CD4-positive, alpha-beta T cell (primary cell): ENCODE data around the gene NDRG2. TPM values are rescaled to one million over a fixed set of nuclear protein-coding genes. Genes with fewer than 3 reads are reported as not detected.

Experiments used
- ATAC-seq: fragments of 200-7000 bp; cut with Tn5 transposase; one replicate; pipeline ENCODE4 v1.10.0; 2022; ENCODE audit warnings: mild to moderate bottlenecking; ENCODE audit not compliant: poor library complexity
- CTCF ChIA-PET: fragments of 350-600 bp; sonication (Branson Sonifier 250); formaldehyde crosslinking; loops from one replicate; lab custom pipeline; 2021; ENCODE audit warnings: antibody characterized with exemption, inconsistent platforms; lab: Charles Lee
- POLR2A ChIA-PET: fragments of 350-600 bp; sonication (Branson Sonifier 250); formaldehyde crosslinking; loops from one replicate; lab custom pipeline; 2021; ENCODE audit warnings: antibody characterized with exemption, inconsistent platforms; lab: Charles Lee
- DNase-seq, 14 experiments: peaks; one replicate each; pipeline ENCODE4 v3.0.0-alpha.2; 2013 to 2020; ENCODE audit warnings: mixed read lengths in 2 of 14
- H3K27ac ChIP-seq, 2 donors: one replicate each; pipeline versions ENCODE4 v1.5.1 to v1.7.0; 2013; ENCODE audit warnings: low read length in 2 of 2, low read depth in 1 of 2, mild to moderate bottlenecking in 1 of 2
- H3K27me3 ChIP-seq, 2 experiments: 1 replicate in 1 of 2; 2 replicates in 1 of 2; pipeline versions ENCODE4 v1.6.1 to v1.7.0; 2013; ENCODE audit warnings: low read length in 2 of 2, control low read depth in 1 of 2, mild to moderate bottlenecking in 1 of 2, moderate library complexity in 1 of 2; ENCODE audit not compliant: insufficient read depth in 2 of 2, control insufficient read depth in 1 of 2
- H3K36me3 ChIP-seq: one replicate; pipeline ENCODE4 v1.6.1; 2013; ENCODE audit warnings: low read length, control low read depth; ENCODE audit not compliant: insufficient read depth
- H3K4me1 ChIP-seq: one replicate; pipeline ENCODE4 v1.6.1; 2013; ENCODE audit warnings: low read length, control low read depth; ENCODE audit not compliant: insufficient read depth
- H3K4me3 ChIP-seq: one replicate; pipeline ENCODE4 v1.5.1; 2013; ENCODE audit warnings: mild to moderate bottlenecking, low read length, moderate library complexity
- H3K9me3 ChIP-seq, 2 experiments: 1 replicate in 1 of 2; 2 replicates in 1 of 2; pipeline versions ENCODE4 v1.6.1 to v1.7.0; 2013; ENCODE audit warnings: low read length in 2 of 2, mild to moderate bottlenecking in 2 of 2, control low read depth in 1 of 2, moderate library complexity in 1 of 2; ENCODE audit not compliant: control insufficient read depth in 1 of 2, insufficient read depth in 1 of 2
- H3K27ac Mint-ChIP-seq: one replicate; pipeline ENCODE4 v1.8.0; 2020; ENCODE audit warnings: mixed read lengths
- H3K27me3 Mint-ChIP-seq: one replicate; pipeline ENCODE4 v1.8.0; 2021; ENCODE audit warnings: mixed read lengths
- H3K36me3 Mint-ChIP-seq: one replicate; pipeline ENCODE4 v1.8.0; 2021; ENCODE audit warnings: low read depth, mixed read lengths
- H3K4me1 Mint-ChIP-seq: one replicate; pipeline ENCODE4 v1.8.0; 2021; ENCODE audit warnings: low read depth, mixed read lengths
- H3K4me3 Mint-ChIP-seq: one replicate; pipeline ENCODE4 v1.8.0; 2020; ENCODE audit warnings: mild to moderate bottlenecking, mixed read lengths
- H3K9me3 Mint-ChIP-seq: one replicate; pipeline ENCODE4 v1.8.0; 2020; ENCODE audit warnings: mixed read lengths
- CTCF ChIP-seq: fragments of 200-600 bp; IDR thresholded peaks from one replicate; pipeline ENCODE4 v1.8.0; 2022; ENCODE audit warnings: antibody characterized with exemption, mild to moderate bottlenecking
- intact Hi-C, 2 experiments: fragments of 100-400 bp; cut with DNase I in 1 of 2; cut with micrococcal nuclease in 1 of 2; formaldehyde crosslinking; loops; one replicate each; pipeline versions ENCODE4 v1.15.1 to v1.9.0; 2023 to 2025; cut with DNase I, micrococcal nuclease
- total RNA-seq, 174 experiments: library from RNA in 2 of 174; stranded (reverse) in 2 of 174; gene quantifications; one replicate each; pipeline ENCODE4 v1.2.3 and lab custom pipeline; 2021 to 2026

Gene NDRG2
- total RNA-seq, 2 experiments from 2014 or later = 26.7 to 28.6 TPM

GRCh38 chr14:20976291-20976690 is 48.6 kb downstream of the NDRG2 start:
- Mint-ChIP-seq H3K27me3 (peaks cover 20% of the 10 kb centered on the region), H3K36me3 (no peaks in the 10 kb centered on the region), H3K9me3 (no peaks in the 10 kb centered on the region), H3K27ac (no peak overlapping the region), H3K4me1 (peaks cover 5% of the 10 kb centered on the region), H3K4me3 (no peak overlapping the region)
- no peaks in the 10 kb centered on the region for H3K36me3 ChIP-seq
- H3K9me3 ChIP-seq = no peaks in the 10 kb centered on the region
- no peak overlapping the region for H3K4me3 ChIP-seq
- DNase-seq = no peak
- peaks cover 0 to 4% of the 10 kb centered on the region in 2 experiments for H3K27me3 ChIP-seq
- ChIA-PET POLR2A (no interaction called here), CTCF (no interaction called here)
- no peak for ATAC-seq
- H3K27ac ChIP-seq = no peak overlapping the region
- TF ChIP-seq CTCF = no peak
- intact Hi-C loops = no loop called here
- H3K4me1 ChIP-seq = peaks cover 6% of the 10 kb centered on the region

- H3K27me3 ChIP-seq = peaks cover 4 to 6% of the 10 kb centered on the region in 2 experiments
- no peak overlapping the region for H3K27ac ChIP-seq
- H3K9me3 ChIP-seq = no peaks in the 10 kb centered on the region
- DNase-seq = no peak
- Mint-ChIP-seq H3K9me3 (no peaks in the 10 kb centered on the region), H3K27me3 (peaks cover 22% of the 10 kb centered on the region), H3K27ac (no peak overlapping the region), H3K36me3 (no peaks in the 10 kb centered on the region), H3K4me1 (peaks cover 15% of the 10 kb centered on the region), H3K4me3 (no peak overlapping the region)
- TF ChIP-seq CTCF = no peak
- no peaks in the 10 kb centered on the region for H3K36me3 ChIP-seq
- CTCF ChIA-PET = no interaction called here
- peaks cover 15% of the 10 kb centered on the region for H3K4me1 ChIP-seq
- POLR2A ChIA-PET = no interaction called here
- intact Hi-C loops = loop anchor here in 1 of 2 experiments (5.0 kb wide), 1 partner anchor 101 kb away; no protein-coding TSS in a partner anchor
- ATAC-seq = no peak
- H3K4me3 ChIP-seq = no peak overlapping the region
These were observed 51.4 kb downstream of the NDRG2 start for GRCh38 chr14:20973501-20973900.

- no peak for TF ChIP-seq CTCF
- peak; percentile 30 for ATAC-seq
- Histone ChIP-seq H3K27me3 (peaks cover 12% of the 10 kb centered on the region in 2 experiments), H3K4me3 (peak overlapping the region; percentile 69), H3K9me3 (no peaks in the 10 kb centered on the region), H3K36me3 (no peaks in the 10 kb centered on the region), H3K27ac (no peak overlapping the region), H3K4me1 (peaks cover 15% of the 10 kb centered on the region)
- Mint-ChIP-seq H3K36me3 (no peaks in the 10 kb centered on the region), H3K4me1 (peaks cover 15% of the 10 kb centered on the region), H3K4me3 (peak overlapping the region; percentile 93), H3K9me3 (no peaks in the 10 kb centered on the region), H3K27ac (no peak overlapping the region), H3K27me3 (peaks cover 36% of the 10 kb centered on the region)
- ChIA-PET CTCF (interaction anchor here (0.9 to 2.6 kb wide), 19 partner anchors 9 to 288 kb away, joined by 3 to 23 read pairs (median 6); partner anchors contain the start of gene RNASE4), POLR2A (interaction anchor here (1.2 to 1.7 kb wide), 2 partner anchors 113 to 133 kb away, joined by 4 read pairs; no protein-coding TSS in a partner anchor)
- DNase-seq = no peak
- intact Hi-C loops = loop anchor here (1.0 to 5.0 kb wide), 5 partner anchors 99 to 274 kb away; no protein-coding TSS in a partner anchor
These were observed 53.2 kb downstream of the NDRG2 start for GRCh38 chr14:20971705-20972021.
